Colonic mucosa (tissue), 4 donors: ENCODE measurements around the gene RIN3. TPM values are rescaled to one million over a fixed set of nuclear protein-coding genes. Genes with fewer than 3 reads are reported as not detected.
"Not testable (repeated sequence)": the region's sequence is repeated elsewhere in the genome, so short reads cannot be mapped to it uniquely, and the experiment has no call there.

Experiments used
- DNase-seq: peaks from one replicate; pipeline ENCODE4 v3.0.0-alpha.2; 2020
- H3K27ac ChIP-seq: fragments of 200-600 bp; one replicate; pipeline ENCODE4 v1.8.0; 2021
- H3K27me3 ChIP-seq: fragments of 200-600 bp; one replicate; pipeline ENCODE4 v1.8.0; 2021
- H3K36me3 ChIP-seq: fragments of 200-600 bp; one replicate; pipeline ENCODE4 v1.8.0; 2021
- H3K4me1 ChIP-seq: fragments of 200-600 bp; one replicate; pipeline ENCODE4 v1.8.0; 2021; ENCODE audit warnings: mild to moderate bottlenecking
- H3K4me3 ChIP-seq: fragments of 200-600 bp; one replicate; pipeline ENCODE4 v1.8.0; 2021
- H3K9ac ChIP-seq, 2 donors: one replicate each; pipeline ENCODE4 v1.7.0; 2013; ENCODE audit warnings: control low read depth in 2 of 2, low read depth in 2 of 2, low read length in 2 of 2
- H3K9me3 ChIP-seq: fragments of 200-600 bp; one replicate; pipeline ENCODE4 v1.8.0; 2021
- CTCF ChIP-seq: fragments of 200-600 bp; IDR thresholded peaks from one replicate; pipeline ENCODE4 v1.8.0; 2022; ENCODE audit warnings: antibody characterized with exemption, mild to moderate bottlenecking
- intact Hi-C: fragments of 100-400 bp; cut with DNase I; formaldehyde crosslinking; loops from one replicate; pipeline ENCODE4 v1.14.1; 2022
- total RNA-seq, 2 donors: library from RNA; stranded (reverse); fragmentation: NEBNext Ultra II Directional in 1 of 2; extraction: Animal tissue kit (Norgen Biotek cat#: 25700) in 1 of 2; gene quantifications; one replicate each; pipeline ENCODE4 v1.2.1, GENCODE V29; 2021
- donor health status: healthy.
- donor health status: DM: no; HTN: no; CAD: no.
- donor health status: DM: no; HTN: no; CAD: no.

RIN3 gene
- total RNA-seq, 2 donors from 2014 or later = 18.4 to 23.2 TPM

DNA sequence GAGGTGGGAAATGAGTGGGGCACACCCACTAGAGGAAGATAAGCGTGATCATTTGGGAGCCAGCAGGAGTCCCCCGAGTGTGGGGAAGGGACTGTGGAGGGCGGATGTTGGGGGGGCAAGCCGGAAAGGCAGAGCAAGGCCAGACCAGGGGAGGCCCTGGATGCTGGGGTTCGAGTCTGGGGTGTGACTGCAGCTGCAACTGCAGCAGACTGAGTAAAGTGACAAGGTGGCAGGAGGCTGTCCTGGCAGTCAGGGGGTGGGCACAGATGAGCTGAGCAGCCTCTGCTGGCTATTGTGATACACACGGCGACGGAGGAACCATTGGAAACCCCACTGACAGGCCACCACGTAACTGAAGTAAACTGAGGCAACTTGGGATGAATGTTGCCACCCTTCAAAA, 124.7 kb downstream of the RIN3 start:
- no peaks in the 10 kb centered on the region for H3K27me3 ChIP-seq
- H3K4me1 ChIP-seq = no peaks in the 10 kb centered on the region
- no peak overlapping the region for H3K9ac ChIP-seq
- intact Hi-C loops = no loop called here
- no peak overlapping the region for H3K4me3 ChIP-seq
- H3K36me3 ChIP-seq = no peaks in the 10 kb centered on the region
- no peak for TF ChIP-seq CTCF
- DNase-seq = no peak
- no peak overlapping the region for H3K27ac ChIP-seq
- H3K9me3 ChIP-seq = no peaks in the 10 kb centered on the region

GRCh38 chr14:92638904-92639303, 125.3 kb downstream of the RIN3 start:
- TF ChIP-seq CTCF = no peak
- Histone ChIP-seq H3K36me3 (no peaks in the 10 kb centered on the region), H3K4me1 (no peaks in the 10 kb centered on the region), H3K27ac (no peak overlapping the region), H3K27me3 (no peaks in the 10 kb centered on the region), H3K9me3 (no peaks in the 10 kb centered on the region), H3K4me3 (no peak overlapping the region), H3K9ac (no peak overlapping the region)
- no peak for DNase-seq
- intact Hi-C loops = no loop called here

DNA sequence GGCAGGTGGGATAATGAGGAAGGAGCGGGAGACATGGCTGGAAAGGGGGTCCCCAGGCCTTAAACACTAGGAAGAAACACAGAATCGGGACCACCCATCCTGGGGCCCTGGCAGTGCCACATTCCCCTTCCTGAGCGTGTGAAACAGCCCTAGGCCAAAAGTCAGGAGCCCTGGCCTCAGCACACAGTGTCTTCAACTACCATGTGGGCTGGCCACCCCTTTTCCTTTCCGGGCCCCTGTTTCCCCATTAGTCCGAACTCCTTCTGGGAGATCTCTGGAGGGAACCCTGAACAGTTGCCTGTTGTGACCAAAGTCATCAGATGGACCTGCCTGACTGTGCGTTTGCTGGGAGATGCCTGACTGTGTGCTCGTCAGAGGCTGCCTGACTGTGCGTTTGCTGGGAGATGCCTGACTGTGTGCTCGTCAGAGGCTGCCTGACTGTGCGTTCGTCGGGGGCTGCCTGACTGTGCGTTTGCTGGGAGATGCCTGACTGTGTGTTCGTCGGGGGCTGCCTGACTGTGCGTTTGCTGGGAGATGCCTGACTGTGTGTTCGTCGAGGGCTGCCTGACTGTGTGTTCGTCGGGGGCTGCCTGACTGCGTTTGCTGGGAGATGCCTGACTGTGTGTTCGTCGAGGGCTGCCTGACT, 126.0 kb downstream of the RIN3 start:
- H3K27ac ChIP-seq, intact Hi-C loops, DNase-seq: not testable (repeated sequence)

DNA sequence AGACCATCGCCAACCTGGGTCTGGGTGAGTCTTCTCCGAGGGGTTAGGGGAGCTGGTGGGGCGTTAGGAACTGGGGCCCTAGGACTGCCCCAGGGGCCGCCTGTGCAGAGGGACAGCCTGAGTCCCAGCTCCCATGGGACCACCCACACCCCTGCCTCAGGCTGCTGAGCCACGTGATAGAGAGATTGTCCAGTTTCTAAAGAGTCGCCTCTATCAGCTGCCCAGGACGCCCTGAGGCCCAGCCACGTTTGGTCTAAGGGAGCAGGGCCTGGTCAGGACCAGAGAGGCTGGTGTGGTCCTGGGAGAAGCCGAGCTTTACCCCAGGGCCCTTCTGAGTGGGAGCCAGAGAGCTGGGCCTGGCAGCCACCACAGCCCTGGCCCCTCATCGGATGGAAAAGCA, 127.7 kb downstream of the RIN3 start:
- H3K9ac ChIP-seq = no peak overlapping the region
- H3K27ac ChIP-seq = no peak overlapping the region
- no peak for DNase-seq
- no peak for TF ChIP-seq CTCF
- H3K4me1 ChIP-seq = no peaks in the 10 kb centered on the region
- no peaks in the 10 kb centered on the region for H3K27me3 ChIP-seq
- intact Hi-C loops = no loop called here
- H3K4me3 ChIP-seq = no peak overlapping the region
- H3K36me3 ChIP-seq = no peaks in the 10 kb centered on the region
- H3K9me3 ChIP-seq = no peaks in the 10 kb centered on the region

More for the DNA sequence above, 126.0 kb downstream of the RIN3 start:
- H3K9me3 ChIP-seq, H3K4me1 ChIP-seq, H3K9ac ChIP-seq, H3K36me3 ChIP-seq, H3K4me3 ChIP-seq, H3K27me3 ChIP-seq: not testable (repeated sequence)

DNA sequence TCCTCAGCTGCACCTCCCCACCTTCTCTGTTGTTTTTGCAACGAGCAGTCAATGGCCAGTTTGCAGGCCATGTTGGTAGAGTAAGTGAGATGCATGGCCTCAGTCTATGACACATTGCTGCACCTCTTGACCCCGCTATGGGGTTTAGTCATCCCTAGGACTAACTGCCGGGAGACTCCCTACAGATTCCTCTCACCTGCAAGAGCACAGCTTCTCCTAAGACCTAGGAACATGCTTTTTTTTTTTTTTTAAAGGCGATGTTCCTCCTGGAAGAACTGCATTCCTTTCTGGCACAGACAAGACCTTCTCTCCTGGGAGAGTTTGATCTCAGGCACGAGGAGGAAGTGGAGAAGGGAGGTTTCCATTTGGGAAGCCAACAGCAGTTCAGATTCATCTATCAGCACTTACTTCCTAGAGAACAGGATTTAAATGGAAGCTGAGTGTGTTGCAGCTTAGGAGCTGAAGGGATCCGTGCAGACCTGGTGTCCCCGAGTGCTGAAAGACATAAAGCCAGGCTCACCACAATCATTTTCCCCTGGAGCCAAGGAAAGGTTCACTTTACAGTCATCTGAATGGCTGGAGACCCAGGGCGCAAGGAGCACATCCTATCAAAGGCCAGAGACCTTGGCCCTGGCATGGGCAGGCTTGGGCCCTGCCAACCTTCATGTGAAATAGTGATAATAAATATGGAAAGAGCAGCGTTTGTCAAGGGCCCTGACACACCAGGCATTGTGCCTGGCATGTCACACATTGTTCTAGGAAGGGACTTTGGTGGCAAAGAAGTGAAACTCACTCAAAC, 130.8 kb downstream of the RIN3 start:
- Histone ChIP-seq H3K9me3 (no peaks in the 10 kb centered on the region), H3K4me1 (no peaks in the 10 kb centered on the region), H3K36me3 (no peaks in the 10 kb centered on the region), H3K27ac (no peak overlapping the region), H3K27me3 (no peaks in the 10 kb centered on the region), H3K4me3 (no peak overlapping the region), H3K9ac (no peak overlapping the region)
- no peak for DNase-seq
- no peak for TF ChIP-seq CTCF
- intact Hi-C loops = no loop called here

DNA sequence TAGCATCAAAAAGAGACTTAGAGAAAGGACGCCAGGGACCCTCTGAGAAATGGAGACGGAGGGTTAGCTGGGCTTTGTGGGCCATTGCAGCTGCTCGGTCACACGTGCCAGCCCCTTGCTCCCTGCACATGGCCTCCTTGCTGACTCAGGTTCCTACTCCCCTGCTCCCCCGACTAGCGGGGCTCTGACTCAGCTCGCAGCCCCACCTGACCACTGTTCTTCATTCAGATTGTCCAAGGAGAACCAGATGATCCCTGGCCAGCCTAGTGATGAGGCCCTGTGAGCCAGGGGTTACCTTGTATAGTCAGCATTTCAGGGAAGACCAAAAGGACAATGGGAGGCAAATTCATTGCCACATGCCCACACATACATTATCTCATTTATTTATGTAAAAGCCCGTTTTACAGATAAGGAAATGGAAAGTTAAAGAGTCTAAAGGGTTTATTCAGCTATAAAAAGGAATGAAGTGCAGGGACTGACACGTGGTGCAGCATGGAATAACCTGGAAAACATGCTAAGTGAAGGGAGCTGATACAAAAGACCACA, 131.5 kb downstream of the RIN3 start:
- no peaks in the 10 kb centered on the region for H3K9me3 ChIP-seq
- H3K27me3 ChIP-seq = no peaks in the 10 kb centered on the region
- H3K9ac ChIP-seq = no peak overlapping the region
- DNase-seq = no peak
- H3K4me3 ChIP-seq = no peak overlapping the region
- no peak for TF ChIP-seq CTCF
- intact Hi-C loops = no loop called here
- H3K36me3 ChIP-seq = no peaks in the 10 kb centered on the region
- H3K4me1 ChIP-seq = no peaks in the 10 kb centered on the region
- H3K27ac ChIP-seq = no peak overlapping the region
